Sigmoid colon (tissue), 7 donors: ENCODE measurements around the gene SPP2. TPM values are rescaled to one million over a fixed set of nuclear protein-coding genes. Genes with fewer than 3 reads are reported as not detected.

ENCODE experiments used
- DNase-seq: peaks from one replicate; pipeline ENCODE4 v3.0.0-alpha.2; 2019
- H3K27ac ChIP-seq, 4 donors: fragments of 200-600 bp; sonication (generic); one replicate each; pipeline ENCODE4 v1.5.1; 2016 to 2019; ENCODE audit warnings: mild to moderate bottlenecking in 1 of 4
- H3K27me3 ChIP-seq, 3 donors: fragments of 200-600 bp; sonication (generic); one replicate each; pipeline ENCODE4 v1.5.1; 2019; ENCODE audit warnings: mild to moderate bottlenecking in 1 of 3
- H3K36me3 ChIP-seq, 4 donors: fragments of 200-600 bp; sonication (generic); one replicate each; pipeline ENCODE4 v1.5.1; 2016 to 2019
- H3K4me1 ChIP-seq, 4 donors: fragments of 200-600 bp; sonication (generic); one replicate each; pipeline ENCODE4 v1.5.1; 2017 to 2019
- H3K4me3 ChIP-seq, 4 donors: fragments of 200-600 bp; sonication (generic); one replicate each; pipeline ENCODE4 v1.5.1; 2017 to 2019; ENCODE audit warnings: mild to moderate bottlenecking in 2 of 4, moderate library complexity in 1 of 4
- H3K9me3 ChIP-seq, 4 donors: fragments of 200-600 bp in 3 of 4; sonication (generic) in 3 of 4; one replicate each; pipeline versions ENCODE4 v1.5.1 to v1.6.1; 2013 to 2019
- CTCF ChIP-seq, 4 experiments: fragments of 450-650 bp in 3 of 4; fragments of 200-600 bp in 1 of 4; IDR thresholded peaks; one replicate each; pipeline ENCODE4 v1.5.1; 2016 to 2019; ENCODE audit warnings: antibody characterized with exemption in 4 of 4, mild to moderate bottlenecking in 3 of 4, moderate library complexity in 2 of 4
- EP300 ChIP-seq, 4 donors: sonication (generic); formaldehyde crosslinking; IDR thresholded peaks; one replicate each; pipeline ENCODE4 v1.6.1; 2017; ENCODE audit warnings: antibody characterized with exemption in 4 of 4
- POLR2A ChIP-seq, 2 donors: fragments of 450-650 bp; IDR thresholded peaks; one replicate each; pipeline ENCODE4 v1.6.1; 2016; ENCODE audit warnings: antibody characterized with exemption in 2 of 2, mild to moderate bottlenecking in 2 of 2, moderate library complexity in 2 of 2
- POLR2AphosphoS5 ChIP-seq, 4 donors: sonication (generic); formaldehyde crosslinking; IDR thresholded peaks; one replicate each; pipeline ENCODE4 v1.6.1; 2017; ENCODE audit warnings: antibody characterized with exemption in 4 of 4
- WGBS, 2 donors: extraction: QIAGEN DNeasy Blood & Tissue Kit; methylation state at CpG; one replicate each; pipeline ENCODE4 v1.1.7; 2013; 5-methylcytosine and 5-hydroxymethylcytosine counted together
- intact Hi-C: fragments of 100-400 bp; cut with DNase I; formaldehyde crosslinking; loops from one replicate; pipeline ENCODE4 v1.15.1; 2023
- polyA plus RNA-seq, 3 donors: library from polyadenylated mRNA; stranded (reverse); fragments of 200-250 nt; gene quantifications; one replicate each; pipeline ENCODE4 v1.2.3, GENCODE V29; 2013
- total RNA-seq, 4 donors: library from RNA; depleted of rRNA; stranded (reverse); fragments of >200 nt; gene quantifications; one replicate each; pipeline ENCODE4 v1.1.0, GENCODE V29; 2016
- donor health status: healthy with polysubstance abuse.
- donor health status: Bipolar disorder and iron deficiency.
- donor health status: healthy.

The SPP2 gene
- total and polyA plus RNA-seq, 7 donors, result not detected

GRCh38 chr2:234026693-234027254 is 23.7 kb upstream of the SPP2 start:
- Histone ChIP-seq H3K27me3 (peaks cover 0 to 15% (median 0%) of the 10 kb centered on the region in 3 donors), H3K4me3 (no peak overlapping the region), H3K27ac (no peak overlapping the region), H3K4me1 (peaks cover 0 to 6% (median 2%) of the 10 kb centered on the region in 4 donors), H3K9me3 (no peaks in the 10 kb centered on the region), H3K36me3 (no peaks in the 10 kb centered on the region)
- TF ChIP-seq CTCF (IDR thresholded peaks at IDR 0.05) (no peak), POLR2A (IDR thresholded peaks at IDR 0.05) (no peak), POLR2AphosphoS5 (IDR thresholded peaks at IDR 0.05) (no peak), EP300 (IDR thresholded peaks at IDR 0.05) (no peak)
- intact Hi-C loops, result no loop called here
- 78 to 87% methylated on average over 10 of the region's 10 CpGs for WGBS, 2 donors
- DNase-seq, result no peak

GRCh38 chr2:234027641-234028040 is 22.9 kb upstream of the SPP2 start:
- H3K27ac ChIP-seq, result no peak overlapping the region
- H3K4me3 ChIP-seq, result no peak overlapping the region
- no peaks in the 10 kb centered on the region for H3K36me3 ChIP-seq
- no peak for DNase-seq
- TF ChIP-seq POLR2AphosphoS5 (IDR thresholded peaks at IDR 0.05), result no peak
- TF ChIP-seq EP300 (IDR thresholded peaks at IDR 0.05), result no peak
- no peak for TF ChIP-seq POLR2A (IDR thresholded peaks at IDR 0.05)
- TF ChIP-seq CTCF (IDR thresholded peaks at IDR 0.05), result no peak
- peaks cover 0 to 15% (median 0%) of the 10 kb centered on the region in 3 donors for H3K27me3 ChIP-seq
- no peaks in the 10 kb centered on the region for H3K9me3 ChIP-seq
- intact Hi-C loops, result no loop called here
- WGBS, 2 donors, result 86 to 91% methylated on average over 1 of the region's 1 CpG
- peaks cover 0 to 6% (median 2%) of the 10 kb centered on the region in 4 donors for H3K4me1 ChIP-seq

GRCh38 chr2:234029150-234029733 is 21.3 kb upstream of the SPP2 start:
- Histone ChIP-seq H3K27ac (no peak overlapping the region), H3K4me3 (no peak overlapping the region), H3K36me3 (no peaks in the 10 kb centered on the region), H3K9me3 (peaks cover 0 to 12% (median 2%) of the 10 kb centered on the region in 4 donors), H3K27me3 (peaks cover 0 to 15% (median 0%) of the 10 kb centered on the region in 3 donors), H3K4me1 (peaks cover 0 to 6% (median 2%) of the 10 kb centered on the region in 4 donors)
- TF ChIP-seq POLR2AphosphoS5 (IDR thresholded peaks at IDR 0.05) (no peak), POLR2A (IDR thresholded peaks at IDR 0.05) (no peak), EP300 (IDR thresholded peaks at IDR 0.05) (no peak), CTCF (IDR thresholded peaks at IDR 0.05) (no peak)
- DNase-seq, result no peak
- intact Hi-C loops, result no loop called here
- WGBS, 2 donors, result 82 to 90% methylated on average over 4 of the region's 4 CpGs

- TF ChIP-seq CTCF (IDR thresholded peaks at IDR 0.05) (no peak), EP300 (IDR thresholded peaks at IDR 0.05) (no peak), POLR2AphosphoS5 (IDR thresholded peaks at IDR 0.05) (no peak), POLR2A (IDR thresholded peaks at IDR 0.05) (no peak)
- H3K9me3 ChIP-seq, result peaks cover 0 to 12% (median 2%) of the 10 kb centered on the region in 4 donors
- no peak for DNase-seq
- WGBS, 2 donors, result 66 to 70% methylated on average over 2 of the region's 2 CpGs
- H3K27me3 ChIP-seq, result peaks cover 0 to 15% (median 0%) of the 10 kb centered on the region in 3 donors
- H3K4me3 ChIP-seq, result no peak overlapping the region
- no peaks in the 10 kb centered on the region for H3K36me3 ChIP-seq
- H3K27ac ChIP-seq, result no peak overlapping the region
- H3K4me1 ChIP-seq, result peaks cover 0 to under 1% (median 0%) of the 10 kb centered on the region in 4 donors
- intact Hi-C loops, result no loop called here
These were observed 19.3 kb upstream of the SPP2 start for GRCh38 chr2:234031207-234031606.
